H1 (cell line): Measurements from ENCODE around the gene TECR. TPM values are rescaled to one million over a fixed set of nuclear protein-coding genes. Genes with fewer than 3 reads are reported as not detected.
A peak's percentile ranks its signal among the peaks of the same experiment; 100 is the strongest.

Experiments used
- BRCA1 ChIP-seq: IDR thresholded peaks from 2 replicates; pipeline ENCODE4 v1.6.1; 2012; ENCODE audit warnings: low read depth, low read length, improper control_type of control experiment
- EZH2 ChIP-seq: fragments of 200-600 bp; sonication (generic); IDR thresholded peaks from 2 replicates; pipeline ENCODE4 v1.7.1; 2012; ENCODE audit warnings: low read depth, mild to moderate bottlenecking, moderate library complexity, low read length, inconsistent platforms; ENCODE audit not compliant: severe bottlenecking
- JUND ChIP-seq: IDR thresholded peaks from 2 replicates; pipeline ENCODE4 v1.6.1; 2011; ENCODE audit warnings: mild to moderate bottlenecking, improper control_type of control experiment, low read length
- POLR2A ChIP-seq, 2 experiments: IDR thresholded peaks; 1 replicate in 1 of 2; 2 replicates in 1 of 2; pipeline ENCODE4 v1.6.1; 2011; ENCODE audit warnings: low read depth in 2 of 2, low read length in 2 of 2, mild to moderate bottlenecking in 2 of 2; ENCODE audit errors: control extremely low read depth in 1 of 2
- YY1 ChIP-seq: IDR thresholded peaks from 2 replicates; pipeline ENCODE4 v1.6.1; 2011; ENCODE audit warnings: low read depth, mild to moderate bottlenecking, low read length
- polyA plus RNA-seq, 7 experiments: library from polyadenylated mRNA; depleted of rRNA in 3 of 7; stranded (reverse) in 5 of 7; unstranded in 2 of 7; fragments of >200 nt in 5 of 7; fragments of 200-250 nt in 2 of 7; gene quantifications; 1 replicate in 5 of 7; 2 replicates in 1 of 7; 4 replicates in 1 of 7; pipeline versions ENCODE4 v1.2.1 to v1.2.3, GENCODE V29; 2011 to 2013; ENCODE audit warnings: missing spikeins in 2 of 7, mixed read lengths in 2 of 7
- total RNA-seq: library from RNA; stranded (reverse); fragmentation: NEBNext Ultra II Directional; extraction: Animal tissue kit (Norgen Biotek cat#: 25700); gene quantifications from 2 replicates; pipeline ENCODE4 v1.2.1, GENCODE V29; 2021

TECR gene
- total and polyA plus RNA-seq, 2 of the 8 experiments (the other 6 are each of a cell fraction or from before 2014, with no cell fraction given), result 172 to 405 TPM

- TF ChIP-seq BRCA1 (no peak), JUND (peak; percentile 94), YY1 (no peak), EZH2 (no peak), POLR2A (IDR thresholded peaks at IDR 0.05; ENCODE audit: control extremely low read depth in 1 of 2, low read depth in 2 of 2, low read length in 2 of 2) (no peak)
These were observed 33.2 kb upstream of the TECR start, which contains the start of gene GIPC1 (continued) for GRCh38 chr19:14496029-14496833.
